HepG2 (cell line): ENCODE measurements around the gene ANP32D. TPM values are rescaled to one million over a fixed set of nuclear protein-coding genes. Genes with fewer than 3 reads are reported as not detected.

Experiments
- ATAC-seq: fragments of 200-7000 bp; cut with Tn5 transposase; 3 replicates; pipeline ENCODE4 v1.9.1; 2020; ENCODE audit warnings: mild to moderate bottlenecking, moderate library complexity
- Bru-seq: library from RNA; stranded (reverse); fragments of 400-500 nt; gene quantifications from one replicate; lab custom pipeline; 2021; lab: Mats Ljungman, UMichigan
- BruChase-seq, 2 experiments: library from RNA; stranded (reverse); fragments of 400-500 nt; gene quantifications; one replicate each; lab custom pipeline; 2021; lab: Mats Ljungman, UMichigan
- BruUV-seq: library from RNA; stranded (reverse); fragments of 400-500 nt; replicated peaks from 2 replicates; lab custom pipeline; 2021; lab: Mats Ljungman, UMichigan
- CTCF ChIA-PET: fragments of 300-600 bp; formaldehyde crosslinking; extraction: SDS; loops from one replicate; lab custom pipeline; 2021; ENCODE audit warnings: low total read pairs, inconsistent platforms, low intra/inter-chr PET ratio; lab: Yijun Ruan, JAX
- POLR2A ChIA-PET: fragments of 350-600 bp; sonication (Branson Sonifier 250); formaldehyde crosslinking; loops from one replicate; lab custom pipeline; 2020; ENCODE audit warnings: antibody characterized with exemption, inconsistent platforms; lab: Yijun Ruan, JAX
- DNase-seq: peaks from one replicate; pipeline ENCODE4 v3.0.0-alpha.2; 2015; ENCODE audit warnings: low spot score
- FAIRE-seq: peaks from 3 replicates; lab custom pipeline; 2011; peaks lifted over from hg19 to GRCh38; lab: Jason Lieb, UNC
- H2AFZ ChIP-seq: one replicate; pipeline ENCODE4 v1.6.1; 2011; ENCODE audit warnings: low read length, inconsistent platforms
- H3K27ac ChIP-seq: fragments of 300-600 bp; 3 replicates; pipeline ENCODE4 v1.8.0; 2011; ENCODE audit warnings: mixed run types, mild to moderate bottlenecking, mixed read lengths, low read length, inconsistent platforms; ENCODE audit not compliant: insufficient read depth; ENCODE audit errors: extremely low read length
- H3K27me3 ChIP-seq, 2 experiments: fragments of 200-600 bp in 1 of 2; 2 replicates in 1 of 2; 3 replicates in 1 of 2; pipeline versions ENCODE4 v1.6.0 to v1.8.0; 2011; ENCODE audit warnings: low read length in 2 of 2, mild to moderate bottlenecking in 2 of 2, moderate library complexity in 2 of 2, inconsistent platforms in 1 of 2; ENCODE audit not compliant: insufficient read depth in 2 of 2, control insufficient read depth in 1 of 2
- H3K36me3 ChIP-seq, 2 experiments: fragments of 200-600 bp in 1 of 2; replicated peaks in 1 of 2; 2 replicates in 1 of 2; 3 replicates in 1 of 2; pipeline versions ENCODE4 v1.5.1 to v1.8.0; 2011; ENCODE audit warnings: low read length in 2 of 2, inconsistent platforms in 1 of 2; ENCODE audit not compliant: insufficient read depth in 2 of 2, control insufficient read depth in 1 of 2
- H3K4me1 ChIP-seq: 2 replicates; pipeline ENCODE4 v1.5.1; 2012; ENCODE audit warnings: low read length, inconsistent platforms; ENCODE audit not compliant: insufficient read depth
- H3K4me2 ChIP-seq: 2 replicates; pipeline ENCODE4 v1.6.0; 2011; ENCODE audit warnings: low read depth, low read length, inconsistent platforms
- H3K4me3 ChIP-seq, 3 experiments: fragments of 200-600 bp in 1 of 3; sonication (generic), shearing (Covaris generic) in 1 of 3; replicated peaks in 1 of 3; 2 replicates each; pipeline ENCODE4 v1.5.1; 2011 to 2016; ENCODE audit warnings: low read length in 3 of 3, inconsistent platforms in 2 of 3, low read depth in 2 of 3, mild to moderate bottlenecking in 2 of 3, control low read depth in 1 of 3, mixed read lengths in 1 of 3; ENCODE audit not compliant: insufficient read depth in 1 of 3
- H3K79me2 ChIP-seq: one replicate; pipeline ENCODE4 v1.6.1; 2011; ENCODE audit warnings: low read length, inconsistent platforms; ENCODE audit not compliant: insufficient read depth
- H3K9ac ChIP-seq: 2 replicates; pipeline ENCODE4 v1.6.0; 2011; ENCODE audit warnings: mild to moderate bottlenecking, low read depth, low read length, inconsistent platforms; ENCODE audit not compliant: insufficient read depth
- H3K9me3 ChIP-seq: 2 replicates; pipeline ENCODE4 v1.5.1; 2012; ENCODE audit warnings: mild to moderate bottlenecking, low read length
- H4K20me1 ChIP-seq: 2 replicates; pipeline ENCODE4 v1.6.0; 2011; ENCODE audit warnings: inconsistent platforms, mild to moderate bottlenecking, low read length, moderate library complexity; ENCODE audit not compliant: insufficient read depth
- AGO1 ChIP-seq: fragments of 200-400 bp; formaldehyde crosslinking; IDR thresholded peaks from 2 replicates; pipeline ENCODE4 v1.6.1; 2017; ENCODE audit warnings: mild to moderate bottlenecking, low read depth, low read length, moderate library complexity; ENCODE audit not compliant: poor library complexity, severe bottlenecking
- AKAP8 ChIP-seq: sonication (generic); formaldehyde crosslinking; IDR thresholded peaks from 2 replicates; pipeline ENCODE4 v1.5.1; 2020; ENCODE audit warnings: mild to moderate bottlenecking, missing genetic modification reagents
- ARNT2 ChIP-seq: sonication (generic); formaldehyde crosslinking; IDR thresholded peaks from 2 replicates; pipeline ENCODE4 v1.8.0; 2022; ENCODE audit warnings: mild to moderate bottlenecking, low read depth, missing genetic modification reagents, moderate library complexity
- SOX6 ChIP-seq, 2 experiments: fragments of 450-650 bp in 1 of 2; sonication (generic) in 1 of 2; formaldehyde crosslinking in 1 of 2; IDR thresholded peaks; 2 replicates each; pipeline versions ENCODE4 v1.4.0 to v1.6.1; 2017 to 2020; ENCODE audit warnings: antibody characterized with exemption in 1 of 2, mild to moderate bottlenecking in 1 of 2, missing genetic modification reagents in 1 of 2
- ZNF180 ChIP-seq: sonication (generic); formaldehyde crosslinking; IDR thresholded peaks from 2 replicates; pipeline ENCODE4 v1.4.0; 2020; ENCODE audit warnings: low read depth, missing genetic modification reagents, borderline replicate concordance
- ZNF235 ChIP-seq: sonication (generic); formaldehyde crosslinking; IDR thresholded peaks from 2 replicates; pipeline ENCODE4 v1.8.1; 2023; ENCODE audit warnings: mild to moderate bottlenecking, missing genetic modification reagents, borderline replicate concordance
- ZNF263 ChIP-seq: sonication (generic); formaldehyde crosslinking; IDR thresholded peaks from 2 replicates; pipeline ENCODE4 v1.4.0; 2020; ENCODE audit warnings: missing genetic modification reagents
- ZNF431 ChIP-seq: sonication (generic); formaldehyde crosslinking; IDR thresholded peaks from 2 replicates; pipeline ENCODE4 v1.9.0; 2022; ENCODE audit warnings: missing genetic modification reagents, low read depth, mild to moderate bottlenecking, borderline replicate concordance
- WGBS: methylation state at CpG from one replicate; pipeline ENCODE4 v1.1.6; 2017; ENCODE audit warnings: low lambda C conversion rate; 5-methylcytosine and 5-hydroxymethylcytosine counted together
- in situ Hi-C: cut with HindIII; loops from 2 replicates; pipeline ENCODE4 v1.10.0; 2017; ENCODE audit warnings: low pct_unique_long_range_greater_than_20kb; ENCODE audit not compliant: extremely low pct_ligation_motif_present
- intact Hi-C: fragments of 100-400 bp; cut with micrococcal nuclease; formaldehyde crosslinking; loops from one replicate; pipeline ENCODE4 v1.10.0; 2022; ENCODE audit not compliant: unreplicated experiment
- long read RNA-seq, 2 experiments: library from RNA in 1 of 2; library from polyadenylated mRNA in 1 of 2; stranded (forward) in 1 of 2; unstranded in 1 of 2; transcript quantifications; one replicate each; pipeline ENCODE4 v2.0.0, GENCODE V29; 2019 to 2022
- polyA minus RNA-seq, 3 experiments: library from RNA; depleted of rRNA, polyadenylated mRNA; stranded (reverse); fragments of >200 nt; gene quantifications; 2 replicates each; pipeline ENCODE4 v1.2.3, GENCODE V29; 2011; ENCODE audit warnings: low replicate concordance in 1 of 3
- polyA plus RNA-seq, 8 experiments: library from polyadenylated mRNA; depleted of rRNA in 3 of 8; stranded (reverse) in 7 of 8; unstranded in 1 of 8; fragments of >200 nt; fragmentation: Illumina TruSeq in 4 of 8; extraction: Trizol in 4 of 8; gene quantifications; 2 replicates each; pipeline versions ENCODE4 v1.2.1 to v1.2.3, GENCODE V29; 2011 to 2016; ENCODE audit warnings: low read depth in 4 of 8, missing spikeins in 1 of 8, mixed read lengths in 1 of 8; ENCODE audit not compliant: insufficient read depth in 1 of 8
- total RNA-seq, 5 experiments: library from RNA; depleted of rRNA; stranded (reverse); fragments of >200 nt; fragmentation: Illumina TruSeq; extraction: Trizol; gene quantifications; 2 replicates each; pipeline ENCODE4 v1.2.3, GENCODE V29; 2016; ENCODE audit warnings: low read depth in 1 of 5
- TF ChIP-seq, protein P1 (sequence below): sonication (generic); formaldehyde crosslinking; IDR thresholded peaks from 2 replicates; pipeline ENCODE4 v1.4.0; 2020; ENCODE audit warnings: missing genetic modification reagents, borderline replicate concordance
- TF ChIP-seq, protein P2 (sequence below): sonication (generic); formaldehyde crosslinking; IDR thresholded peaks from 2 replicates; pipeline ENCODE4 v1.9.0; 2021; ENCODE audit warnings: mild to moderate bottlenecking, missing genetic modification reagents

ANP32D gene
- not detected in 2 replicates for total RNA-seq (2016; rRNA removed; fragmentation: Illumina TruSeq; extraction: Trizol)
- not detected in 2 replicates for total RNA-seq (2016; cell fraction: cytosol; rRNA removed; fragmentation: Illumina TruSeq; extraction: Trizol; ENCODE audit: low read depth)
- total RNA-seq (2016; cell fraction: insoluble cytoplasmic fraction; rRNA removed; fragmentation: Illumina TruSeq; extraction: Trizol) = not detected in 2 replicates
- not detected in 2 replicates for total RNA-seq (2016; cell fraction: membrane; rRNA removed; fragmentation: Illumina TruSeq; extraction: Trizol)
- total RNA-seq (2016; cell fraction: nucleus; rRNA removed; fragmentation: Illumina TruSeq; extraction: Trizol) = not detected in 2 replicates
- polyA plus RNA-seq (2011; rRNA removed) = not detected in 2 replicates
- not detected in 2 replicates for polyA plus RNA-seq (2011; cell fraction: cytosol; rRNA removed)
- polyA plus RNA-seq (2011; cell fraction: nucleus; rRNA removed) = not detected in 2 replicates
- polyA plus RNA-seq (2012) = not detected in 2 replicates
- polyA plus RNA-seq (2016; cell fraction: cytosol; fragmentation: Illumina TruSeq; extraction: Trizol; ENCODE audit: low read depth) = not detected in 2 replicates
- not detected in 2 replicates for polyA plus RNA-seq (2016; cell fraction: insoluble cytoplasmic fraction; fragmentation: Illumina TruSeq; extraction: Trizol; ENCODE audit: low read depth)
- not detected in 2 replicates for polyA plus RNA-seq (2016; cell fraction: membrane; fragmentation: Illumina TruSeq; extraction: Trizol; ENCODE audit: low read depth)
- polyA plus RNA-seq (2016; cell fraction: nucleus; fragmentation: Illumina TruSeq; extraction: Trizol; ENCODE audit: insufficient read depth, low read depth) = not detected in 2 replicates
- not detected in 2 replicates for polyA minus RNA-seq (2011; rRNA and poly(A)+ RNA removed; ENCODE audit: low replicate concordance)
- polyA minus RNA-seq (2011; cell fraction: cytosol; rRNA and poly(A)+ RNA removed) = not detected in 2 replicates
- polyA minus RNA-seq (2011; cell fraction: nucleus; rRNA and poly(A)+ RNA removed) = not detected in 2 replicates
- Bru-seq, nascent RNA = not detected
- BruChase-seq, experiment 1, labeled RNA remaining after a 6-hour chase = not detected
- not detected for BruChase-seq, experiment 2, labeled RNA remaining after a 2-hour chase
- long read RNA-seq, experiment 1 = 0 reads
- long read RNA-seq, experiment 2 = 0 reads

DNA sequence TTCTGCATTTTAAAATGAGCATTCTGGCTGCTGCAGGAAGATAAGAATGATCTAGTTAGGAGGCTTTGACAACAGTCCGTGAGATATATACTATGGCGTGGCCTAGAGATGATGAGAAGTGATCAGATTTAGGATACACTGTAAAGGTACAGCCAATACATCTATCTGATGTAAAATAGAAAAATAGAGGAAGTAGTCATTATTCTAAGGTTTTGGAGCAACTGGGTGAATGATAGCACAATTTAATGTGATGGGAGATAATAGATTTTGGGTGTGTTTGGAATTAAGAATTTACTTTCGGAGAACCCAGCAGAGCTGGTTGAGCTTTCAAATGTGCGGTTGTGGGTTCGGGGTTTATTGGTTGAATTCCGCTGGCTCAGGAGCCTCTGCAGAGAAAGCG is at the start of gene ANP32D:
Gene ANP32D, plus strand, starts transcription at position 301 of the 400 bp plus-strand sequence. CDS start 106 bp downstream, outside the sequence.
- CTCF ChIA-PET = no interaction called here
- Histone ChIP-seq H3K4me2 (no peak within 1 kb of the TSS), H2AFZ (no peak within 1 kb of the TSS), H3K79me2 (no peaks in the 10 kb centered on the region), H4K20me1 (no peaks in the 10 kb centered on the region), H3K36me3 (no peaks in the 10 kb centered on the region), H3K4me3 (no peak within 1 kb of the TSS), H3K27ac (no peak within 1 kb of the TSS), H3K4me1 (no peaks in the 10 kb centered on the region), H3K27me3 (0 out of 5 replicates have a peak, but pooled peaks cover 0 to 4% of the 10 kb centered on the region in 2 experiments), H3K9ac (no peak within 1 kb of the TSS), H3K9me3 (peaks cover 9% of the 10 kb centered on the region; the same call in 1 of the 2 replicates)
- 38% methylated on average over 7 of the region's 7 CpGs for WGBS
- in situ Hi-C loops (no loop called here), intact Hi-C loops (no loop called here)
- no peak for DNase-seq
- POLR2A ChIA-PET = no interaction called here
- BruUV-seq = no TSS peak
- FAIRE-seq = no peak
- ATAC-seq = no peak
- TF ChIP-seq ZNF235 = no peak
- no peak for TF ChIP-seq ZNF263 (CRISPR knock-in tag)
- TF ChIP-seq ZNF180 (CRISPR knock-in tag) = no peak
- TF ChIP-seq, protein P1, sequence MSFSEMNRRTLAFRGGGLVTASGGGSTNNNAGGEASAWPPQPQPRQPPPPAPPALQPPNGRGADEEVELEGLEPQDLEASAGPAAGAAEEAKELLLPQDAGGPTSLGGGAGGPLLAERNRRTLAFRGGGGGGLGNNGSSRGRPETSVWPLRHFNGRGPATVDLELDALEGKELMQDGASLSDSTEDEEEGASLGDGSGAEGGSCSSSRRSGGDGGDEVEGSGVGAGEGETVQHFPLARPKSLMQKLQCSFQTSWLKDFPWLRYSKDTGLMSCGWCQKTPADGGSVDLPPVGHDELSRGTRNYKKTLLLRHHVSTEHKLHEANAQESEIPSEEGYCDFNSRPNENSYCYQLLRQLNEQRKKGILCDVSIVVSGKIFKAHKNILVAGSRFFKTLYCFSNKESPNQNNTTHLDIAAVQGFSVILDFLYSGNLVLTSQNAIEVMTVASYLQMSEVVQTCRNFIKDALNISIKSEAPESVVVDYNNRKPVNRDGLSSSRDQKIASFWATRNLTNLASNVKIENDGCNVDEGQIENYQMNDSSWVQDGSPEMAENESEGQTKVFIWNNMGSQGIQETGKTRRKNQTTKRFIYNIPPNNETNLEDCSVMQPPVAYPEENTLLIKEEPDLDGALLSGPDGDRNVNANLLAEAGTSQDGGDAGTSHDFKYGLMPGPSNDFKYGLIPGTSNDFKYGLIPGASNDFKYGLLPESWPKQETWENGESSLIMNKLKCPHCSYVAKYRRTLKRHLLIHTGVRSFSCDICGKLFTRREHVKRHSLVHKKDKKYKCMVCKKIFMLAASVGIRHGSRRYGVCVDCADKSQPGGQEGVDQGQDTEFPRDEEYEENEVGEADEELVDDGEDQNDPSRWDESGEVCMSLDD = no peak
- no peak for TF ChIP-seq AKAP8
- TF ChIP-seq SOX6 (IDR thresholded peaks at IDR 0.05) = no peak
- no peak for TF ChIP-seq SOX6 (CRISPR knock-in tag; IDR thresholded peaks at IDR 0.05)
- TF ChIP-seq, protein P2, sequence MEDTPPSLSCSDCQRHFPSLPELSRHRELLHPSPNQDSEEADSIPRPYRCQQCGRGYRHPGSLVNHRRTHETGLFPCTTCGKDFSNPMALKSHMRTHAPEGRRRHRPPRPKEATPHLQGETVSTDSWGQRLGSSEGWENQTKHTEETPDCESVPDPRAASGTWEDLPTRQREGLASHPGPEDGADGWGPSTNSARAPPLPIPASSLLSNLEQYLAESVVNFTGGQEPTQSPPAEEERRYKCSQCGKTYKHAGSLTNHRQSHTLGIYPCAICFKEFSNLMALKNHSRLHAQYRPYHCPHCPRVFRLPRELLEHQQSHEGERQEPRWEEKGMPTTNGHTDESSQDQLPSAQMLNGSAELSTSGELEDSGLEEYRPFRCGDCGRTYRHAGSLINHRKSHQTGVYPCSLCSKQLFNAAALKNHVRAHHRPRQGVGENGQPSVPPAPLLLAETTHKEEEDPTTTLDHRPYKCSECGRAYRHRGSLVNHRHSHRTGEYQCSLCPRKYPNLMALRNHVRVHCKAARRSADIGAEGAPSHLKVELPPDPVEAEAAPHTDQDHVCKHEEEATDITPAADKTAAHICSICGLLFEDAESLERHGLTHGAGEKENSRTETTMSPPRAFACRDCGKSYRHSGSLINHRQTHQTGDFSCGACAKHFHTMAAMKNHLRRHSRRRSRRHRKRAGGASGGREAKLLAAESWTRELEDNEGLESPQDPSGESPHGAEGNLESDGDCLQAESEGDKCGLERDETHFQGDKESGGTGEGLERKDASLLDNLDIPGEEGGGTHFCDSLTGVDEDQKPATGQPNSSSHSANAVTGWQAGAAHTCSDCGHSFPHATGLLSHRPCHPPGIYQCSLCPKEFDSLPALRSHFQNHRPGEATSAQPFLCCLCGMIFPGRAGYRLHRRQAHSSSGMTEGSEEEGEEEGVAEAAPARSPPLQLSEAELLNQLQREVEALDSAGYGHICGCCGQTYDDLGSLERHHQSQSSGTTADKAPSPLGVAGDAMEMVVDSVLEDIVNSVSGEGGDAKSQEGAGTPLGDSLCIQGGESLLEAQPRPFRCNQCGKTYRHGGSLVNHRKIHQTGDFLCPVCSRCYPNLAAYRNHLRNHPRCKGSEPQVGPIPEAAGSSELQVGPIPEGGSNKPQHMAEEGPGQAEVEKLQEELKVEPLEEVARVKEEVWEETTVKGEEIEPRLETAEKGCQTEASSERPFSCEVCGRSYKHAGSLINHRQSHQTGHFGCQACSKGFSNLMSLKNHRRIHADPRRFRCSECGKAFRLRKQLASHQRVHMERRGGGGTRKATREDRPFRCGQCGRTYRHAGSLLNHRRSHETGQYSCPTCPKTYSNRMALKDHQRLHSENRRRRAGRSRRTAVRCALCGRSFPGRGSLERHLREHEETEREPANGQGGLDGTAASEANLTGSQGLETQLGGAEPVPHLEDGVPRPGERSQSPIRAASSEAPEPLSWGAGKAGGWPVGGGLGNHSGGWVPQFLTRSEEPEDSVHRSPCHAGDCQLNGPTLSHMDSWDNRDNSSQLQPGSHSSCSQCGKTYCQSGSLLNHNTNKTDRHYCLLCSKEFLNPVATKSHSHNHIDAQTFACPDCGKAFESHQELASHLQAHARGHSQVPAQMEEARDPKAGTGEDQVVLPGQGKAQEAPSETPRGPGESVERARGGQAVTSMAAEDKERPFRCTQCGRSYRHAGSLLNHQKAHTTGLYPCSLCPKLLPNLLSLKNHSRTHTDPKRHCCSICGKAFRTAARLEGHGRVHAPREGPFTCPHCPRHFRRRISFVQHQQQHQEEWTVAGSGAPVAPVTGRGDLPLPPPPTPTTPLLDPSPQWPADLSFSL (CRISPR knock-in tag) = no peak
- no peak for TF ChIP-seq ZNF431
- TF ChIP-seq AGO1 = no peak
- no peak for TF ChIP-seq ARNT2 (CRISPR knock-in tag)
